ENCODE measurements around the gene CRYL1.

Gene CRYL1

DNA sequence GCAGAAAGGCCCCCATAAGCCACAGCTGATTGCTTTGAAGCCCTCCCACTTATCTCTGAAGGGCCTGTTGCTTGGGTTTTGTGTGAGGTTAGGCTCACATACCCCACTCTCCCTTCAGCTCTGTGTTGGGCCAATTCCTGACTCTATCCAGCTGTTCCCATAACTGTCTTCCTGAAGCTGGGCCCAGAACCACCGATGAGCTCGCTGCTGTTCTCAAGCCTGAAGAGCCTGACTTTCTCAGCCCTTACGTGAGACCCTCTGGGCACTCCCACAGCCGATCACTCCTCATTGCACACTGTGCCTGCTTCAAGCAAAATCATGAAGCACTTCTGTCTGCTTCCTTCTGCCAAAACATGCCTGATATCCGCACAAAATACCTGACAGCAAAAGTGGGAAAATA, 124.1 kb downstream of the CRYL1 start:
- H3K27ac ChIP-seq, result no peak overlapping the region
- TF ChIP-seq ZFX (IDR thresholded peaks at IDR 0.05; ENCODE audit: borderline replicate concordance) (no peak), CTCF (IDR thresholded peaks at IDR 0.05) (no peak)

DNA sequence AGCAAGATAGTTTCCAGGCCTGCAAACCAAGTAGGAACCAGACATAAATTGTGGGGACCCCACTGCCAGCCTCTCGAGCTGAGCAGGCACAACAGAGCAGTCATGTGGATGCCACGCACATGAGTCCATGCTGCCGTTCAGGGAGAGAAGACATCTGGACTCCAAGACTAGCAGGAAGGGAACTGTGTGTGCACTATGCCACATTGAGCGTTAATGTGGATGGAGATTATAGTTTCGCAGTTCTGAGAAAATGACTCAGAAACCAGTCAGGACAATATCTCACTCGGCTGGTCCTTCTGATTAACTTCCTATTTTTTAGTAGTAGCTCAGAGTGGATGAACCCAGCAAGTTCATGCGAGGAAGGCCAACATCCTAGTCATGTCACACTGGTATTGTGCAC, 124.9 kb downstream of the CRYL1 start:
- no peak overlapping the region for H3K27ac ChIP-seq
- TF ChIP-seq ZFX (IDR thresholded peaks at IDR 0.05; ENCODE audit: borderline replicate concordance) (no peak), CTCF (IDR thresholded peaks at IDR 0.05) (no peak)

- H3K27ac ChIP-seq, result no peak overlapping the region
- no peak for TF ChIP-seq ZFX (IDR thresholded peaks at IDR 0.05; ENCODE audit: borderline replicate concordance)
- TF ChIP-seq CTCF (IDR thresholded peaks at IDR 0.05), result no peak
Measured at GRCh38 chr13:20399961-20400360, 125.7 kb downstream of the CRYL1 start.

GRCh38 chr13:20399515-20399914, 126.1 kb downstream of the CRYL1 start:
- no peak for TF ChIP-seq CTCF (IDR thresholded peaks at IDR 0.05)
- no peak for TF ChIP-seq ZFX (IDR thresholded peaks at IDR 0.05; ENCODE audit: borderline replicate concordance)
- H3K27ac ChIP-seq, result no peak overlapping the region

DNA sequence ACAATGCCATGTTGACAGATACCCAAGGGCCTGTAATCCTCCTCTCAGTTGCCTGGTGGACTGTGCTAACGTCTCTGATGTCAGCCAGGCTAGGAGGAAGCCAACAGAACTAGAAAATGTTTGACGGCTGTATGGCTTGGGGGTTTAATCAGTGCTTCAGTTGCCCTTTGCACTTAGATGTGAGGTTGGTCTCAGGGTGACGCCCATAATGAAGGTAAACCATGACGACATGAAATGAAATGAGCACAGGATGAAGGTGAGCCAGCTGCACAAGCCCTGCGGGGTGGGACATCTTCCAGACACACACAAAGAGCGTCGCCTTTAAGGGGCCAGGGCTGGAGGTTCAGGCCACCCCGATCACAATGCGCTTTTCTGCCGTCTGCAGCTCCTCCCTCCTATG, 127.2 kb downstream of the CRYL1 start:
- TF ChIP-seq CTCF (IDR thresholded peaks at IDR 0.05) (no peak), ZFX (IDR thresholded peaks at IDR 0.05; ENCODE audit: borderline replicate concordance) (no peak)

GRCh38 chr13:20397896-20398295, 127.8 kb downstream of the CRYL1 start:
- no peak overlapping the region for H3K27ac ChIP-seq
- TF ChIP-seq CTCF (IDR thresholded peaks at IDR 0.05), result no peak
- no peak for TF ChIP-seq ZFX (IDR thresholded peaks at IDR 0.05; ENCODE audit: borderline replicate concordance)

More for the DNA sequence above, 127.2 kb downstream of the CRYL1 start:
- H3K27ac ChIP-seq, result no peak overlapping the region

DNA sequence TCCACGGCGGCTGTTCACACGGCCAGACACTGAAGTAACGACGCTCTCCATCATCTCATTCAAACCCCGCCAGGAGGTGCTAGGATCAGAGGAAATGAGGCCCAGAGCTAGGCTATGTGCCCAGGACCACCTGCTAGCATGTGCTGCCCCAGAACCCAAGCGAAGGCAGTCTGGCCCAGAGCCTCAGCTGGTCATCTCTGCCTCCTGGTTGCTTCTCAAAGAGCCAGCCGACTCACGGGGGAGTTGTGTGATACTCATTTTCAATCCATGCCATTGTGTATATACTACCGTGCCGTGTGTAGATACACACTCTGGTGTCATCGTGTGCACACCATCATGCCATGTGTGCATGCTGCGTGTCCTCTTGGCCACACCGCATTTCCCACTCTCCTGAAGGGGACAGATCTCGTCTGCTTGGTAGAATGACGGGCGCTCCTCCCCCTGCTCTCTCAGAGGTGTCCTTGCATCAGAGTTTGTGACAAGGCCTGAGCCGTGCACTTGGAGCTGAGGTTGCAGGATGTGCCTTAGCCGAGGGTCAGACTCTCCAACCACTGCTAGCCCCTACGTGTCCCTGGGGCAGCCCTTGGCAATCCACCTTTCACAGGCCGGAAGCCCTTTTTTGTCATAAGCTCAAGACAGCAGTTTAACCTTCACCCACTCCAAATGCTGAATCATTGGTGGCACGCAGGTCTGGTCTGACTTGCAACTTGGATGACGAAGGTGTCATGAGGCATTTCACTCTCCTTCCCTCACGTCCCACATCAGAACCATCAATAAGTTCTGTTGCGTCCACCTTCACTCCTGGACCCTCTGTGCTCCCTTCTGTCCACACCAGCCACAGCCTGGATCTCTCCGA, 130.4 kb downstream of the CRYL1 start:
- no peak overlapping the region for H3K27ac ChIP-seq
- no peak for TF ChIP-seq ZFX (IDR thresholded peaks at IDR 0.05; ENCODE audit: borderline replicate concordance)
- no peak for TF ChIP-seq CTCF (IDR thresholded peaks at IDR 0.05)
